ENCODE results near the gene ITPR1.

The ITPR1 gene

DNA sequence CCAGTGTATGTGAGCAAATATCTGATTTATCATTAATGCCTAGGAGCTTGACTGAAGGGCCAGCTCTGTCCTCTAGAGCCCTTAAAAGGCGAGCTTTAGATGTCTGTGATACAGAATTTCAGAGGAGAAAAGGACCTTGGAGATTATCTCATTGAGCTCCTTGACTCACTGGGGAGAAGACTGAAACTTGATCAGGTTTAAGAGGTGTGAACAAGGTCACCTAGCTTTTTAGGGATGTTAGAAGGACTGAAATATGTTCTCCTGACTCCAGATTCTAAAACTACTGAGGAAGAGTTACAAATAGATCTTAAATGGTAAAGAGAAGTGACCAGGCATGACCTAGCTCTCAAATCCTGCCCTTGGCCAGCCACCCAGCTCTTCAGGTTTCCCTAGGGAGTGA lies 292.4 kb downstream of the ITPR1 start:
- TF ChIP-seq SUZ12 (IDR thresholded peaks at IDR 0.05; ENCODE audit: extremely low read depth, insufficient read depth, insufficient read length) (no peak), ZNF274 (IDR thresholded peaks at IDR 0.05; ENCODE audit: low read depth, low read length) (no peak), YY1 (IDR thresholded peaks at IDR 0.05; ENCODE audit: insufficient read depth, insufficient read length) (no peak)
- peaks cover 11% of the 10 kb centered on the region for H3K36me3 ChIP-seq (ENCODE audit: insufficient read depth, insufficient read length, low read length)

GRCh38 chr3:4786431-4786830 lies 293.3 kb downstream of the ITPR1 start:
- no peaks in the 10 kb centered on the region for H3K27me3 ChIP-seq (ENCODE audit: insufficient read depth, insufficient read length)
- peaks cover 4% of the 10 kb centered on the region; the same call in 1 of the 2 replicates for H3K9me3 ChIP-seq (ENCODE audit: insufficient read depth, low read length)
- peaks cover 11% of the 10 kb centered on the region for H3K36me3 ChIP-seq (ENCODE audit: insufficient read depth, insufficient read length, low read length)
- H3K4me1 ChIP-seq (ENCODE audit: insufficient read depth, insufficient read length), result no peaks in the 10 kb centered on the region
- no peak for DNase-seq (ENCODE audit: low read depth, low spot score)
- no peak overlapping the region for H3K9ac ChIP-seq (ENCODE audit: insufficient read length, low read depth)
- TF ChIP-seq SUZ12 (IDR thresholded peaks at IDR 0.05; ENCODE audit: extremely low read depth, insufficient read depth, insufficient read length) (no peak), ZNF274 (IDR thresholded peaks at IDR 0.05; ENCODE audit: low read depth, low read length) (no peak), YY1 (IDR thresholded peaks at IDR 0.05; ENCODE audit: insufficient read depth, insufficient read length) (no peak)
- H3K4me3 ChIP-seq (ENCODE audit: insufficient read length, low read depth), result no peak overlapping the region

More for the DNA sequence above, 292.4 kb downstream of the ITPR1 start:
- no peak for DNase-seq (ENCODE audit: low read depth, low spot score)
- Histone ChIP-seq H3K9me3 (ENCODE audit: insufficient read depth, low read length) (no peaks in the 10 kb centered on the region), H3K9ac (ENCODE audit: insufficient read length, low read depth) (no peak overlapping the region), H3K27me3 (ENCODE audit: insufficient read depth, insufficient read length) (no peaks in the 10 kb centered on the region), H3K4me3 (ENCODE audit: insufficient read length, low read depth) (no peak overlapping the region), H3K4me1 (ENCODE audit: insufficient read depth, insufficient read length) (no peaks in the 10 kb centered on the region)

DNA sequence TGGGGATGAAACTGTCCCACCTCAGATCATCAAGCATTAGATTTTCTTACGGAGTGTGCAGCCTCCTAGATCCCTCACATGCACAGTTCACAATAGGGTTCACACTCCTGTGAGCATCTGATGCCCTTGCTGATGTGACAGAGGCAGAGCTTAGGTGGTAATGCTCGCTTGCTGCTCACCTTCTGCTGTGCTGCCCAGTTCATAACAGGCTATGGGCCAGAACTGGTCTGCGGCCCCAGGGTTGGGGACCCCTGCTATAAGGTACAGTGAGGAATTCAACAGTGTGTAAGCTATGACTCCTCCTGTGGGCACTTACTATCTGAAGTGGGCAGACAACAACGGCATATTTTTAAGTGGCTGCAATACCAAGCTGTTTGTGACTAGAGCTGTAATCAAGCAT lies 298.2 kb downstream of the ITPR1 start:
- no peak overlapping the region for H3K9ac ChIP-seq (ENCODE audit: insufficient read length, low read depth)
- H3K27me3 ChIP-seq (ENCODE audit: insufficient read depth, insufficient read length), result no peaks in the 10 kb centered on the region
- no peak overlapping the region for H3K4me3 ChIP-seq (ENCODE audit: insufficient read length, low read depth)
- H3K36me3 ChIP-seq (ENCODE audit: insufficient read depth, insufficient read length, low read length), result peaks cover 9% of the 10 kb centered on the region
- peaks cover 17% of the 10 kb centered on the region; the same call in 1 of the 2 replicates for H3K9me3 ChIP-seq (ENCODE audit: insufficient read depth, low read length)
- TF ChIP-seq SUZ12 (IDR thresholded peaks at IDR 0.05; ENCODE audit: extremely low read depth, insufficient read depth, insufficient read length), result no peak
- no peak for DNase-seq (ENCODE audit: low read depth, low spot score)
- H3K4me1 ChIP-seq (ENCODE audit: insufficient read depth, insufficient read length), result no peaks in the 10 kb centered on the region

DNA sequence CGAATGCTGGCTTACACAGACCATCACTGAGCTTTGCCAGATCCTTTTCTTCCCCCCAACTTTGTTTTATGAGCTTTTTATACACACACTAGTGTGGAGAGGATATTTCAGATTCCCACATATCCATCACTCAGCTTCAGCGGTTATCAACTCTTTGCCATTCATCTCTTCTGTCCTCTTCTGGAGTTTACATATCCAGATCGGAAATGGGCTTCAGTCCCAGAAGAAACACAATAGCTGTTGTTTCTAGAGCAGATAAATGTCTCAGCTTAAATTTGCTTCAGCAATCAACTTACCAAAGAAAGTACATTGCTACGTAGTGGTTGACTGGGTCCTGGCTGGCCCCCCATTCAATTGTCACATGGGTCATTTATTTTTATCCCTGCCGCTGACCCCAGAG lies 300.2 kb downstream of the ITPR1 start:
- Histone ChIP-seq H3K27me3 (ENCODE audit: insufficient read depth, insufficient read length) (no peaks in the 10 kb centered on the region), H3K9ac (ENCODE audit: insufficient read length, low read depth) (no peak overlapping the region), H3K36me3 (ENCODE audit: insufficient read depth, insufficient read length, low read length) (peaks cover 6% of the 10 kb centered on the region), H3K4me3 (ENCODE audit: insufficient read length, low read depth) (no peak overlapping the region), H3K4me1 (ENCODE audit: insufficient read depth, insufficient read length) (no peaks in the 10 kb centered on the region), H3K9me3 (ENCODE audit: insufficient read depth, low read length) (peaks cover 37% of the 10 kb centered on the region)
- DNase-seq (ENCODE audit: low read depth, low spot score), result no peak
- TF ChIP-seq SUZ12 (IDR thresholded peaks at IDR 0.05; ENCODE audit: extremely low read depth, insufficient read depth, insufficient read length), result no peak
- TF ChIP-seq YY1 (IDR thresholded peaks at IDR 0.05; ENCODE audit: insufficient read depth, insufficient read length), result no peak
- TF ChIP-seq ZNF274 (IDR thresholded peaks at IDR 0.05; ENCODE audit: low read depth, low read length), result no peak

- no peak for DNase-seq (ENCODE audit: low read depth, low spot score)
- H3K9me3 ChIP-seq (ENCODE audit: insufficient read depth, low read length), result peaks cover 38% of the 10 kb centered on the region
- no peaks in the 10 kb centered on the region for H3K4me1 ChIP-seq (ENCODE audit: insufficient read depth, insufficient read length)
- no peak for TF ChIP-seq SUZ12 (IDR thresholded peaks at IDR 0.05; ENCODE audit: extremely low read depth, insufficient read depth, insufficient read length)
- no peak for TF ChIP-seq YY1 (IDR thresholded peaks at IDR 0.05; ENCODE audit: insufficient read depth, insufficient read length)
- TF ChIP-seq ZNF274 (IDR thresholded peaks at IDR 0.05; ENCODE audit: low read depth, low read length), result no peak
- H3K36me3 ChIP-seq (ENCODE audit: insufficient read depth, insufficient read length, low read length), result peaks cover 3% of the 10 kb centered on the region
- H3K9ac ChIP-seq (ENCODE audit: insufficient read length, low read depth), result no peak overlapping the region
- no peaks in the 10 kb centered on the region for H3K27me3 ChIP-seq (ENCODE audit: insufficient read depth, insufficient read length)
- no peak overlapping the region for H3K4me3 ChIP-seq (ENCODE audit: insufficient read length, low read depth)
Measured at GRCh38 chr3:4794331-4794730, 301.2 kb downstream of the ITPR1 start.

- no peak for DNase-seq (ENCODE audit: low read depth, low spot score)
- Histone ChIP-seq H3K9ac (ENCODE audit: insufficient read length, low read depth) (no peak overlapping the region), H3K9me3 (ENCODE audit: insufficient read depth, low read length) (peaks cover 38% of the 10 kb centered on the region), H3K4me3 (ENCODE audit: insufficient read length, low read depth) (no peak overlapping the region), H3K36me3 (ENCODE audit: insufficient read depth, insufficient read length, low read length) (peaks cover 3% of the 10 kb centered on the region), H3K4me1 (ENCODE audit: insufficient read depth, insufficient read length) (no peaks in the 10 kb centered on the region), H3K27me3 (ENCODE audit: insufficient read depth, insufficient read length) (no peaks in the 10 kb centered on the region)
- no peak for TF ChIP-seq SUZ12 (IDR thresholded peaks at IDR 0.05; ENCODE audit: extremely low read depth, insufficient read depth, insufficient read length)
- no peak for TF ChIP-seq ZNF274 (IDR thresholded peaks at IDR 0.05; ENCODE audit: low read depth, low read length)
- TF ChIP-seq YY1 (IDR thresholded peaks at IDR 0.05; ENCODE audit: insufficient read depth, insufficient read length), result no peak
Measured at GRCh38 chr3:4794798-4795197, 301.6 kb downstream of the ITPR1 start.

GRCh38 chr3:4795905-4796304 lies 302.8 kb downstream of the ITPR1 start:
- peaks cover 3% of the 10 kb centered on the region for H3K36me3 ChIP-seq (ENCODE audit: insufficient read depth, insufficient read length, low read length)
- no peaks in the 10 kb centered on the region for H3K27me3 ChIP-seq (ENCODE audit: insufficient read depth, insufficient read length)
- H3K9me3 ChIP-seq (ENCODE audit: insufficient read depth, low read length), result peaks cover 38% of the 10 kb centered on the region
- no peaks in the 10 kb centered on the region for H3K4me1 ChIP-seq (ENCODE audit: insufficient read depth, insufficient read length)
- TF ChIP-seq YY1 (IDR thresholded peaks at IDR 0.05; ENCODE audit: insufficient read depth, insufficient read length) (no peak), SUZ12 (IDR thresholded peaks at IDR 0.05; ENCODE audit: extremely low read depth, insufficient read depth, insufficient read length) (no peak), ZNF274 (IDR thresholded peaks at IDR 0.05; ENCODE audit: low read depth, low read length) (no peak)
- no peak overlapping the region for H3K9ac ChIP-seq (ENCODE audit: insufficient read length, low read depth)
- no peak overlapping the region for H3K4me3 ChIP-seq (ENCODE audit: insufficient read length, low read depth)
- no peak for DNase-seq (ENCODE audit: low read depth, low spot score)
